Loucy (cell line): ENCODE measurements around the gene RIN3.

ENCODE experiments used
- H2AFZ ChIP-seq: fragments of 200-600 bp; sonication (generic); 2 replicates; pipeline ENCODE4 v1.6.0; 2016; ENCODE audit warnings: antibody characterized with exemption, mild to moderate bottlenecking, low read length, moderate library complexity
- H3F3A ChIP-seq: fragments of 200-600 bp; 2 replicates; pipeline ENCODE4 v1.6.0; 2016; ENCODE audit warnings: antibody characterized with exemption, low read depth, mild to moderate bottlenecking
- H3K27me3 ChIP-seq: fragments of 200-600 bp; sonication (generic); 2 replicates; pipeline ENCODE4 v1.6.1; 2014; ENCODE audit warnings: low read length, mild to moderate bottlenecking; ENCODE audit not compliant: insufficient read depth, poor library complexity, severe bottlenecking
- H3K36me3 ChIP-seq: fragments of 200-600 bp; sonication (generic); 2 replicates; pipeline ENCODE4 v1.6.1; 2016; ENCODE audit warnings: low read length; ENCODE audit not compliant: insufficient read depth
- H3K4me1 ChIP-seq: fragments of 200-600 bp; sonication (generic); 2 replicates; pipeline ENCODE4 v1.5.1; 2014; ENCODE audit warnings: low read length, mild to moderate bottlenecking; ENCODE audit not compliant: insufficient read depth, poor library complexity, severe bottlenecking
- H3K4me2 ChIP-seq: fragments of 200-600 bp; sonication (generic); 2 replicates; pipeline ENCODE4 v1.6.0; 2014; ENCODE audit warnings: antibody characterized with exemption, low read length, low read depth, mild to moderate bottlenecking; ENCODE audit not compliant: poor library complexity, severe bottlenecking
- H3K4me3 ChIP-seq: fragments of 200-600 bp; sonication (generic); 2 replicates; pipeline ENCODE4 v1.5.1; 2014; ENCODE audit warnings: low read length, mild to moderate bottlenecking, mixed read lengths; ENCODE audit not compliant: poor library complexity, severe bottlenecking
- H3K79me2 ChIP-seq: fragments of 200-600 bp; sonication (generic); 2 replicates; pipeline ENCODE4 v1.6.1; 2014; ENCODE audit warnings: low read length; ENCODE audit not compliant: insufficient read depth
- H3K9ac ChIP-seq: fragments of 200-600 bp; sonication (generic); 2 replicates; pipeline ENCODE4 v1.6.0; 2014; ENCODE audit warnings: mild to moderate bottlenecking, low read depth, low read length, moderate library complexity; ENCODE audit not compliant: poor library complexity, severe bottlenecking
- H3K9me2 ChIP-seq: fragments of 200-600 bp; sonication (generic); replicated peaks from 2 replicates; pipeline ENCODE4 v1.6.1; 2016; ENCODE audit warnings: low read depth, low read length, mixed read lengths
- H3K9me3 ChIP-seq: fragments of 200-600 bp; sonication (generic); 2 replicates; pipeline ENCODE4 v1.6.1; 2014; ENCODE audit warnings: mild to moderate bottlenecking, antibody characterized with exemption, low read length, low read depth; ENCODE audit not compliant: insufficient read depth
- H4K20me1 ChIP-seq: fragments of 200-600 bp; sonication (generic); 2 replicates; pipeline ENCODE4 v1.6.0; 2014; ENCODE audit warnings: antibody characterized with exemption, low read length, mild to moderate bottlenecking; ENCODE audit not compliant: insufficient read depth, poor library complexity, severe bottlenecking
- EZH2phosphoT487 ChIP-seq: fragments of 200-600 bp; IDR thresholded peaks from 2 replicates; pipeline ENCODE4 v1.6.1; 2018; ENCODE audit warnings: antibody characterized with exemption, mild to moderate bottlenecking, moderate library complexity, borderline replicate concordance
- TF ChIP-seq, protein P1 (sequence below): fragments of 200-600 bp; sonication (generic); conservative IDR thresholded peaks from 2 replicates; pipeline ENCODE4 v1.5.1; 2014; ENCODE audit warnings: mild to moderate bottlenecking, antibody characterized with exemption, low read length

RIN3 gene

DNA sequence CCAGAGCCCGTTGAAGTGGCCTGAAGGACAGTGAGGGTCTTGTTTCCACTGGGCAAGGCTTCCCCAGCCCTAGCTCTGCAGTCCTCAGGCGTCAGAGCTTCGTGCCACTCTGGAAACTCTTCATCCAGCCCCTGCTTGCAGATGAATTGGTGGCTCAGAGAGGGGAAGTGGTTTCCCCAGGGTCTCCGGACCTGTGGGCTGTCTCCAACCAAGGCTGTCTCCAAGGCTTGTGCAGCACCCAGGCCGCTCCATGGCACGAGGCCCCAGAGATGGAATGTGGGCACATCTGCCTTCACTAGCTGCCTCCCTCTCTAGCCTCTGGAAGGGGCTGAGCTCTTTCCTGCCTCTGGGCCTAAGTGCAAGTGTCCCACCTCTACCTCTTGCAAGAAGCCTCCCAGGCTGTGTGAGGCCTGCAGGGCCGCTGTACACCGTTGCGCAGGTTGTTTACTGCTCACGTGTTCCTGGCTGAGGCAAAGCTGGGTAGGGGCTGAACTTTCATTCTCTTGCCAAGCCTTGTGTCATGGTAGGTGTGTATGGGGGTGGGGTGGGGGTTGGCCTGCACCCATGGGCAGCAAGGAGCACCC, 11.1 kb downstream of the RIN3 start:
- H3K36me3 ChIP-seq = no peaks in the 10 kb centered on the region
- H3K9me3 ChIP-seq = no peaks in the 10 kb centered on the region
- peaks cover 25% of the 10 kb centered on the region for H4K20me1 ChIP-seq
- no peaks in the 10 kb centered on the region; the same call in 1 of the 2 replicates for H3F3A ChIP-seq
- H3K9ac ChIP-seq = peak overlapping the region; percentile 65
- H3K4me3 ChIP-seq = peak overlapping the region; percentile 51
- H3K4me2 ChIP-seq = peak overlapping the region; percentile 72
- no peaks in the 10 kb centered on the region for H3K27me3 ChIP-seq
- TF ChIP-seq, protein P1, sequence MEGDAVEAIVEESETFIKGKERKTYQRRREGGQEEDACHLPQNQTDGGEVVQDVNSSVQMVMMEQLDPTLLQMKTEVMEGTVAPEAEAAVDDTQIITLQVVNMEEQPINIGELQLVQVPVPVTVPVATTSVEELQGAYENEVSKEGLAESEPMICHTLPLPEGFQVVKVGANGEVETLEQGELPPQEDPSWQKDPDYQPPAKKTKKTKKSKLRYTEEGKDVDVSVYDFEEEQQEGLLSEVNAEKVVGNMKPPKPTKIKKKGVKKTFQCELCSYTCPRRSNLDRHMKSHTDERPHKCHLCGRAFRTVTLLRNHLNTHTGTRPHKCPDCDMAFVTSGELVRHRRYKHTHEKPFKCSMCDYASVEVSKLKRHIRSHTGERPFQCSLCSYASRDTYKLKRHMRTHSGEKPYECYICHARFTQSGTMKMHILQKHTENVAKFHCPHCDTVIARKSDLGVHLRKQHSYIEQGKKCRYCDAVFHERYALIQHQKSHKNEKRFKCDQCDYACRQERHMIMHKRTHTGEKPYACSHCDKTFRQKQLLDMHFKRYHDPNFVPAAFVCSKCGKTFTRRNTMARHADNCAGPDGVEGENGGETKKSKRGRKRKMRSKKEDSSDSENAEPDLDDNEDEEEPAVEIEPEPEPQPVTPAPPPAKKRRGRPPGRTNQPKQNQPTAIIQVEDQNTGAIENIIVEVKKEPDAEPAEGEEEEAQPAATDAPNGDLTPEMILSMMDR = no peak
- TF ChIP-seq EZH2phosphoT487 = no peak
- H3K9me2 ChIP-seq = no peaks in the 10 kb centered on the region
- peaks cover 100% of the 10 kb centered on the region for H3K79me2 ChIP-seq
- peaks cover 57% of the 10 kb centered on the region for H3K4me1 ChIP-seq
- no peak overlapping the region for H2AFZ ChIP-seq

DNA sequence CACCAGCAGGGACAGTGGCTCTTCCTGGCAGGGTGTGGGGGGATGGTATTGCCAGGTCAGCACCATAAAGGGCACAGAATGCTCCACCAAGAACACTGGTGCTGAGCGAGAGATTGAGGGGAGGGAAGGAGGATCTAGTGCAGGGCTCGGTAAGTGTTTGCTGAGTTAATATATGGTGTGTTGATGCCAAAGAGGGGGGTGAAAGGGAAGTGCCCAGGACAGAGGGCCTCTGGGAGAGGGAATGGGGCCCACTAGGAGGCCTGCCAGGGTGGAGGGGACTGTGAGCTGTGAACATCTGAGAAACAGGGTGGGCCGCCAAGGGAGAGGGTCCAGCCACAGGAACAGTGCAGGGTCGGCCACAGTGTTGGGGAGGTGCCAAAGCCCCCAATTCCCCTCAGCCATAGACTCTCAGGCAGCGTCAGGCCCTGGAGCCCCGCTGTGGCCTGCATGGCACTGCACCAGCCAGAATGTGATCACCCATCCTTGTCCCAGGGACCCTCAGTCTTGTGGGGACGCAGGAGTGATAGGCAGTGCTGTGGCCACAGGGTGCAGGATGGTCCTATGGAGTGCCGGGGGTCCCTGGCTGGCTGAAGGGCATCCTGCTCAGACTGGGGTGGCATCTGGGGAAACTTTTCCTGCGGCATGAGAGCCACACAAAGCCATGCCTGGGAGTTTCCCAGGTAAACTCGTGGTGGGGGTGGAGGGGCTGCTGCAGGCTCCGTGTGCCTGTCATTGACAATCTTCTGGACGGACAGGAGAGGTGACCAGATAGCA, 11.9 kb downstream of the RIN3 start:
- H3K4me3 ChIP-seq = peak overlapping the region; percentile 51
- H3K9ac ChIP-seq = peak overlapping the region; percentile 65
- H3K4me2 ChIP-seq = peak overlapping the region; percentile 72
- H3K27me3 ChIP-seq = no peaks in the 10 kb centered on the region
- H3K4me1 ChIP-seq = peaks cover 57% of the 10 kb centered on the region
- H2AFZ ChIP-seq = no peak overlapping the region
- no peaks in the 10 kb centered on the region for H3K9me3 ChIP-seq
- no peak for TF ChIP-seq EZH2phosphoT487
- TF ChIP-seq, protein P1 = no peak
- no peaks in the 10 kb centered on the region for H3K36me3 ChIP-seq
- H3K9me2 ChIP-seq = no peaks in the 10 kb centered on the region
- peaks cover 25% of the 10 kb centered on the region for H4K20me1 ChIP-seq
- H3K79me2 ChIP-seq = peaks cover 100% of the 10 kb centered on the region
- H3F3A ChIP-seq = no peaks in the 10 kb centered on the region; the same call in 1 of the 2 replicates

DNA sequence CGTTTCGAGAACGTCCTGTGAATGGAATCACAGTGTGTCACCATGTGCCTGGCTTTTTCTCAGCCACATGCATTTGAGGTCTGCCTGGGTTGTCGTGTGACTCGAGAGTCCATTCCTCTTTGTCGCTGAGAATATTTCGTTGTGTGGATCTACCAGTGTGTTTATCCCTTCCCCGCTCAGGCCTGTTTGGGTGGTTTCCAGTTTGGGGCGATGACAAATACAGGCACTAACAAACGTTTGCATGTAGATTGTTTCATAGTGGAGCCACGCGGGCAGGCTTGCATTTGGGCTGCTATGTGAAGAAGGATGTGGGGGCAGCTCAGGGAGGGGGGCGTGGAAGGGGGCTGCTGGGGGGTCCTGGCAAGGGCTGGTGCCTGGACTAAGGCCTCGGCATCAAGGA, 14.1 kb downstream of the RIN3 start:
- no peak overlapping the region for H3K4me2 ChIP-seq

More for the DNA sequence above, 14.1 kb downstream of the RIN3 start:
- Histone ChIP-seq H3K27me3 (no peaks in the 10 kb centered on the region), H3K36me3 (no peaks in the 10 kb centered on the region), H3K79me2 (peaks cover 97% of the 10 kb centered on the region), H2AFZ (no peak overlapping the region), H4K20me1 (peaks cover 25% of the 10 kb centered on the region), H3K4me1 (peaks cover 72% of the 10 kb centered on the region), H3F3A (no peaks in the 10 kb centered on the region; the same call in 1 of the 2 replicates), H3K9me3 (no peaks in the 10 kb centered on the region), H3K4me3 (no peak overlapping the region), H3K9ac (no peak overlapping the region), H3K9me2 (no peaks in the 10 kb centered on the region)
- TF ChIP-seq, protein P1 = no peak
- no peak for TF ChIP-seq EZH2phosphoT487
